GM12878 (cell line): ENCODE data around the gene OR2H1. TPM values are rescaled to one million over a fixed set of nuclear protein-coding genes. Genes with fewer than 3 reads are reported as not detected.

Experiments used
- ATAC-seq: fragments of 200-7000 bp; cut with Tn5 transposase; 3 replicates; pipeline ENCODE4 v1.9.1; 2020; ENCODE audit warnings: mild to moderate bottlenecking, moderate library complexity
- BruUV-seq: library from RNA; stranded (reverse); fragments of 400-500 nt; replicated peaks from 2 replicates; lab custom pipeline; 2021; lab: Mats Ljungman, UMichigan
- CTCF ChIA-PET: fragments of 300-600 bp; sonication (Branson Sonifier 250); formaldehyde crosslinking; extraction: SDS; loops from one replicate; lab custom pipeline; 2021; ENCODE audit warnings: inconsistent platforms; lab: Yijun Ruan, JAX
- POLR2A ChIA-PET: fragments of 350-600 bp; formaldehyde crosslinking; extraction: SDS; loops from one replicate; lab custom pipeline; 2021; ENCODE audit warnings: inconsistent platforms; lab: Charles Lee
- RAD21 ChIA-PET: fragments of 300-600 bp; sonication (Branson Sonifier 250); formaldehyde crosslinking; loops from one replicate; lab custom pipeline; 2023; ENCODE audit warnings: antibody characterized with exemption; ENCODE audit not compliant: unreplicated experiment; lab: Charles Lee
- SMC1A ChIA-PET: fragments of 300-600 bp; sonication (Branson Sonifier 250); formaldehyde crosslinking; loops from one replicate; lab custom pipeline; 2023; ENCODE audit not compliant: unreplicated experiment, uncharacterized antibody; lab: Charles Lee
- DNase-seq: peaks from one replicate; pipeline ENCODE4 v3.0.0-alpha.2; 2011; ENCODE audit warnings: low read depth, low spot score
- FAIRE-seq: peaks from 3 replicates; lab custom pipeline; 2011; peaks lifted over from hg19 to GRCh38; lab: Jason Lieb, UNC
- H2AFZ ChIP-seq: 2 replicates; pipeline ENCODE4 v1.6.0; 2011; ENCODE audit warnings: low read depth, low read length, control low read depth; ENCODE audit not compliant: control insufficient read depth
- H3K27ac ChIP-seq: 2 replicates; pipeline ENCODE4 v1.5.1; 2011; ENCODE audit warnings: control low read depth; ENCODE audit not compliant: control insufficient read depth, insufficient read depth
- H3K27me3 ChIP-seq, 2 experiments: replicated peaks in 1 of 2; 2 replicates each; pipeline versions ENCODE4 v1.6.0 to v1.6.1; 2011; ENCODE audit warnings: low read length in 1 of 2; ENCODE audit not compliant: control insufficient read depth in 2 of 2, insufficient read depth in 2 of 2
- H3K36me3 ChIP-seq, 2 experiments: 2 replicates each; pipeline ENCODE4 v1.5.1; 2011; ENCODE audit warnings: low read length in 1 of 2; ENCODE audit not compliant: control insufficient read depth in 2 of 2, insufficient read depth in 2 of 2
- H3K4me1 ChIP-seq: 2 replicates; pipeline ENCODE4 v1.6.1; 2011; ENCODE audit warnings: mild to moderate bottlenecking, low read length, moderate library complexity, mixed read lengths; ENCODE audit not compliant: control insufficient read depth, insufficient read depth
- H3K4me2 ChIP-seq: 2 replicates; pipeline ENCODE4 v1.6.0; 2011; ENCODE audit warnings: control low read depth; ENCODE audit not compliant: control insufficient read depth, insufficient read depth
- H3K4me3 ChIP-seq: fragments of 200-600 bp; sonication (generic); 2 replicates; pipeline ENCODE4 v1.5.1; 2016
- H3K79me2 ChIP-seq: 2 replicates; pipeline ENCODE4 v1.6.0; 2011; ENCODE audit warnings: low read length; ENCODE audit not compliant: control insufficient read depth, insufficient read depth
- H3K9ac ChIP-seq: 2 replicates; pipeline ENCODE4 v1.8.0; 2011; ENCODE audit warnings: low read length, control low read depth, mixed read lengths; ENCODE audit not compliant: control insufficient read depth, insufficient read depth
- H3K9me3 ChIP-seq: replicated peaks from 3 replicates; pipeline ENCODE4 v1.5.1; 2011; ENCODE audit warnings: mild to moderate bottlenecking, low read length; ENCODE audit not compliant: control insufficient read depth, insufficient read depth
- H4K20me1 ChIP-seq: 2 replicates; pipeline ENCODE4 v1.6.0; 2011; ENCODE audit not compliant: control insufficient read depth, insufficient read depth
- EZH2 ChIP-seq: IDR thresholded peaks from 2 replicates; pipeline ENCODE4 v1.6.1; 2012; ENCODE audit warnings: low read depth, mild to moderate bottlenecking, control low read depth, inconsistent platforms, low read length, borderline replicate concordance; ENCODE audit not compliant: control insufficient read depth
- GABPA ChIP-seq: IDR thresholded peaks from 2 replicates; pipeline ENCODE4 v1.6.1; 2014; ENCODE audit warnings: antibody characterized with exemption, low read depth, mild to moderate bottlenecking, inconsistent platforms
- HCFC1 ChIP-seq: fragments of 150-350 bp; IDR thresholded peaks from 2 replicates; pipeline ENCODE4 v1.6.1; 2014; ENCODE audit warnings: low read length
- HDAC6 ChIP-seq: fragments of 200-600 bp; sonication (generic); IDR thresholded peaks from one replicate; pipeline ENCODE4 v1.8.0; 2017; ENCODE audit warnings: antibody characterized with exemption; ENCODE audit not compliant: unreplicated experiment
- HDGF ChIP-seq: fragments of 450-650 bp; IDR thresholded peaks from 2 replicates; pipeline ENCODE4 v1.6.1; 2016; ENCODE audit warnings: antibody characterized with exemption
- MEF2A ChIP-seq: IDR thresholded peaks from 2 replicates; pipeline ENCODE4 v1.6.1; 2011; ENCODE audit warnings: low read depth, mild to moderate bottlenecking, low read length, moderate library complexity; ENCODE audit not compliant: insufficient read depth
- POLR2A ChIP-seq: IDR thresholded peaks from 2 replicates; pipeline ENCODE4 v1.6.1; 2011; ENCODE audit warnings: low read depth, mild to moderate bottlenecking, low read length
- RFX5 ChIP-seq: IDR thresholded peaks from 2 replicates; pipeline ENCODE4 v1.6.1; 2011; ENCODE audit warnings: low read depth, low read length, improper control_type of control experiment
- TCF3 ChIP-seq: IDR thresholded peaks from 2 replicates; pipeline ENCODE4 v1.6.1; 2012; ENCODE audit warnings: low read depth, mild to moderate bottlenecking, low read length, borderline replicate concordance; ENCODE audit not compliant: insufficient read depth
- WGBS: methylation state at CpG from one replicate; pipeline ENCODE4 v1.1.6; 2016; ENCODE audit warnings: low lambda C conversion rate; ENCODE audit not compliant: insufficient replicate concordance, insufficient coverage; ENCODE audit errors: missing lambda C conversion rate; 5-methylcytosine and 5-hydroxymethylcytosine counted together
- in situ Hi-C: fragments of 300-500 bp; cut with MboI; formaldehyde crosslinking; loops from 9 replicates; pipeline ENCODE4 v1.14.3; 2018; ENCODE audit warnings: mixed read lengths
- intact Hi-C: fragments of 100-400 bp; cut with micrococcal nuclease; formaldehyde crosslinking; loops from one replicate; pipeline ENCODE4 v1.14.2; 2022; ENCODE audit not compliant: unreplicated experiment
- polyA plus RNA-seq, 11 experiments: library from polyadenylated mRNA; depleted of rRNA in 4 of 11; unstranded in 6 of 11; stranded (reverse) in 5 of 11; fragments of >200 nt; fragmentation: Nextera tagmentation in 4 of 11; fragmentation: Illumina TruSeq in 1 of 11; extraction: Ambion mirVana in 4 of 11; extraction: Trizol in 1 of 11; gene quantifications; 1 replicate in 1 of 11; 2 replicates in 10 of 11; pipeline versions ENCODE4 v1.2.1 to v1.2.3, GENCODE V29; 2011 to 2016; ENCODE audit warnings: inconsistent platforms in 2 of 11, missing spikeins in 2 of 11, low read depth in 1 of 11
- total RNA-seq, 4 experiments: library from RNA; depleted of rRNA in 3 of 4; stranded (reverse); fragments of >200 nt in 3 of 4; fragmentation: Illumina TruSeq in 1 of 4; extraction: Trizol in 1 of 4; gene quantifications; 2 replicates each; pipeline versions ENCODE4 v1.2.1 to v1.2.3, GENCODE V29; 2013 to 2021
- TF ChIP-seq, protein P1 (sequence below): IDR thresholded peaks from 2 replicates; pipeline ENCODE4 v1.6.1; 2012; ENCODE audit warnings: low read depth, low read length, improper control_type of control experiment
- TF ChIP-seq, protein P2 (sequence below): fragments of 450-650 bp; IDR thresholded peaks from 2 replicates; pipeline ENCODE4 v1.6.1; 2017; ENCODE audit warnings: low read depth, mild to moderate bottlenecking, moderate library complexity
- TF ChIP-seq, protein P3 (sequence below): fragments of 450-650 bp; formaldehyde crosslinking; IDR thresholded peaks from 2 replicates; pipeline ENCODE4 v1.4.0; 2022; ENCODE audit warnings: mild to moderate bottlenecking, moderate library complexity
- TF ChIP-seq, protein P4 (sequence below): IDR thresholded peaks from 2 replicates; pipeline ENCODE4 v1.6.1; 2011; ENCODE audit warnings: borderline replicate concordance, low read depth, mild to moderate bottlenecking, moderate library complexity, low read length; ENCODE audit not compliant: insufficient read depth, poor library complexity, severe bottlenecking
- TF ChIP-seq, protein P5 (sequence below): fragments of 150-350 bp; IDR thresholded peaks from 2 replicates; pipeline ENCODE4 v1.6.1; 2014; ENCODE audit warnings: mild to moderate bottlenecking, low read depth, low read length
- TF ChIP-seq, protein P6 (sequence below): fragments of 450-650 bp; IDR thresholded peaks from 2 replicates; pipeline ENCODE4 v1.6.1; 2017; ENCODE audit warnings: mild to moderate bottlenecking

The OR2H1 gene
- total and polyA plus RNA-seq, 10 of the 15 experiments (the other 5 are each of a cell fraction or from before 2014, with no cell fraction given): not detected

DNA sequence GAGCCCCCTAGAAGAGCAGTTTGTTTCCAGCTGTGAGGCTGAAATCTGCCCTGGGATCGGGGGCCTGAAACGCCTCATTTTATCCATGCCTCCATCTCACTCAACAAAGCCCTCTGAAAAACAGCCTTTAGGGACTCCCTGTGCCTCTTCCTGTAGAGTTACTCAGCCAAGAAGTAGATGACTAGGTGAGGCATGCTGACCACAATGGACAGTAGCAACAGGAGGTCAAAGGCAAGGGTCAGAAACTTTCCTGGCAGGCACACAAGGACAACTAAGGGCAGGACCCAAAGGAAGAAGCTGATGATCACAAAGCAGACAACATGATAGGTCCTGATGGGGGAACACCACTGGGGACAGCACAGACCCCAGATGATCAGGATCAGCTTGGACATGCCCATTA, 18.0 kb downstream of the OR2H1 start:
- CTCF ChIA-PET: no interaction called here
- no peak overlapping the region for H3K4me2 ChIP-seq
- SMC1A ChIA-PET: no interaction called here
- no peaks in the 10 kb centered on the region for H3K36me3 ChIP-seq
- POLR2A ChIA-PET: no interaction called here
- H3K9me3 ChIP-seq: no peaks in the 10 kb centered on the region
- no peak overlapping the region for H2AFZ ChIP-seq
- DNase-seq: no peak
- no peaks in the 10 kb centered on the region for H3K4me1 ChIP-seq
- no peak overlapping the region for H3K9ac ChIP-seq
- H3K27ac ChIP-seq: no peak overlapping the region
- BruUV-seq: no TSS peak
- H4K20me1 ChIP-seq: no peaks in the 10 kb centered on the region
- in situ Hi-C loops: no loop called here
- intact Hi-C loops: no loop called here
- RAD21 ChIA-PET: no interaction called here
- ATAC-seq: no peak
- H3K27me3 ChIP-seq: 0 out of 4 replicates have a peak, but pooled peaks cover 0 to 2% of the 10 kb centered on the region in 2 experiments
- WGBS: 40% methylated on average over 2 of the region's 2 CpGs
- no peaks in the 10 kb centered on the region for H3K79me2 ChIP-seq
- no peak overlapping the region for H3K4me3 ChIP-seq
- no peak for FAIRE-seq
- TF ChIP-seq, protein P1, sequence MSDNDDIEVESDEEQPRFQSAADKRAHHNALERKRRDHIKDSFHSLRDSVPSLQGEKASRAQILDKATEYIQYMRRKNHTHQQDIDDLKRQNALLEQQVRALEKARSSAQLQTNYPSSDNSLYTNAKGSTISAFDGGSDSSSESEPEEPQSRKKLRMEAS: no peak
- TF ChIP-seq MEF2A (no peak), POLR2A (no peak), GABPA (no peak), HCFC1 (no peak), HDGF (no peak), TCF3 (no peak), RFX5 (no peak), EZH2 (no peak), HDAC6 (no peak)
- TF ChIP-seq, protein P2, sequence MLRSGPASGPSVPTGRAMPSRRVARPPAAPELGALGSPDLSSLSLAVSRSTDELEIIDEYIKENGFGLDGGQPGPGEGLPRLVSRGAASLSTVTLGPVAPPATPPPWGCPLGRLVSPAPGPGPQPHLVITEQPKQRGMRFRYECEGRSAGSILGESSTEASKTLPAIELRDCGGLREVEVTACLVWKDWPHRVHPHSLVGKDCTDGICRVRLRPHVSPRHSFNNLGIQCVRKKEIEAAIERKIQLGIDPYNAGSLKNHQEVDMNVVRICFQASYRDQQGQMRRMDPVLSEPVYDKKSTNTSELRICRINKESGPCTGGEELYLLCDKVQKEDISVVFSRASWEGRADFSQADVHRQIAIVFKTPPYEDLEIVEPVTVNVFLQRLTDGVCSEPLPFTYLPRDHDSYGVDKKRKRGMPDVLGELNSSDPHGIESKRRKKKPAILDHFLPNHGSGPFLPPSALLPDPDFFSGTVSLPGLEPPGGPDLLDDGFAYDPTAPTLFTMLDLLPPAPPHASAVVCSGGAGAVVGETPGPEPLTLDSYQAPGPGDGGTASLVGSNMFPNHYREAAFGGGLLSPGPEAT: no peak
- TF ChIP-seq, protein P3, sequence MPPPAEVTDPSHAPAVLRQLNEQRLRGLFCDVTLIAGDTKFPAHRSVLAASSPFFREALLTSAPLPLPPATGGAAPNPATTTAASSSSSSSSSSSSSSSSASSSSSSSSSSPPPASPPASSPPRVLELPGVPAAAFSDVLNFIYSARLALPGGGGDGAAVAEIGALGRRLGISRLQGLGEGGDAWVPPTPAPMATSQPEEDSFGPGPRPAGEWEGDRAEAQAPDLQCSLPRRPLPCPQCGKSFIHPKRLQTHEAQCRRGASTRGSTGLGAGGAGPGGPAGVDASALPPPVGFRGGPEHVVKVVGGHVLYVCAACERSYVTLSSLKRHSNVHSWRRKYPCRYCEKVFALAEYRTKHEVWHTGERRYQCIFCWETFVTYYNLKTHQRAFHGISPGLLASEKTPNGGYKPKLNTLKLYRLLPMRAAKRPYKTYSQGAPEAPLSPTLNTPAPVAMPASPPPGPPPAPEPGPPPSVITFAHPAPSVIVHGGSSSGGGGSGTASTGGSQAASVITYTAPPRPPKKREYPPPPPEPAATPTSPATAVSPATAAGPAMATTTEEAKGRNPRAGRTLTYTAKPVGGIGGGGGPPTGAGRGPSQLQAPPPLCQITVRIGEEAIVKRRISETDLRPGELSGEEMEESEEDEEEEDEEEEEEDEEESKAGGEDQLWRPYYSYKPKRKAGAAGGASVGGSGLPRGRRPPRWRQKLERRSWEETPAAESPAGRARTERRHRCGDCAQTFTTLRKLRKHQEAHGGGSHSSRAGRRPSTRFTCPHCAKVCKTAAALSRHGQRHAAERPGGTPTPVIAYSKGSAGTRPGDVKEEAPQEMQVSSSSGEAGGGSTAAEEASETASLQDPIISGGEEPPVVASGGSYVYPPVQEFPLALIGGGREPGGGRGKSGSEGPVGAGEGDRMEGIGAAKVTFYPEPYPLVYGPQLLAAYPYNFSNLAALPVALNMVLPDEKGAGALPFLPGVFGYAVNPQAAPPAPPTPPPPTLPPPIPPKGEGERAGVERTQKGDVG (CRISPR knock-in tag): no peak
- TF ChIP-seq, protein P4, sequence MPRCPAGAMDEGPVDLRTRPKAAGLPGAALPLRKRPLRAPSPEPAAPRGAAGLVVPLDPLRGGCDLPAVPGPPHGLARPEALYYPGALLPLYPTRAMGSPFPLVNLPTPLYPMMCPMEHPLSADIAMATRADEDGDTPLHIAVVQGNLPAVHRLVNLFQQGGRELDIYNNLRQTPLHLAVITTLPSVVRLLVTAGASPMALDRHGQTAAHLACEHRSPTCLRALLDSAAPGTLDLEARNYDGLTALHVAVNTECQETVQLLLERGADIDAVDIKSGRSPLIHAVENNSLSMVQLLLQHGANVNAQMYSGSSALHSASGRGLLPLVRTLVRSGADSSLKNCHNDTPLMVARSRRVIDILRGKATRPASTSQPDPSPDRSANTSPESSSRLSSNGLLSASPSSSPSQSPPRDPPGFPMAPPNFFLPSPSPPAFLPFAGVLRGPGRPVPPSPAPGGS: no peak
- TF ChIP-seq, protein P5, sequence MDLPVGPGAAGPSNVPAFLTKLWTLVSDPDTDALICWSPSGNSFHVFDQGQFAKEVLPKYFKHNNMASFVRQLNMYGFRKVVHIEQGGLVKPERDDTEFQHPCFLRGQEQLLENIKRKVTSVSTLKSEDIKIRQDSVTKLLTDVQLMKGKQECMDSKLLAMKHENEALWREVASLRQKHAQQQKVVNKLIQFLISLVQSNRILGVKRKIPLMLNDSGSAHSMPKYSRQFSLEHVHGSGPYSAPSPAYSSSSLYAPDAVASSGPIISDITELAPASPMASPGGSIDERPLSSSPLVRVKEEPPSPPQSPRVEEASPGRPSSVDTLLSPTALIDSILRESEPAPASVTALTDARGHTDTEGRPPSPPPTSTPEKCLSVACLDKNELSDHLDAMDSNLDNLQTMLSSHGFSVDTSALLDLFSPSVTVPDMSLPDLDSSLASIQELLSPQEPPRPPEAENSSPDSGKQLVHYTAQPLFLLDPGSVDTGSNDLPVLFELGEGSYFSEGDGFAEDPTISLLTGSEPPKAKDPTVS: no peak
- TF ChIP-seq, protein P6, sequence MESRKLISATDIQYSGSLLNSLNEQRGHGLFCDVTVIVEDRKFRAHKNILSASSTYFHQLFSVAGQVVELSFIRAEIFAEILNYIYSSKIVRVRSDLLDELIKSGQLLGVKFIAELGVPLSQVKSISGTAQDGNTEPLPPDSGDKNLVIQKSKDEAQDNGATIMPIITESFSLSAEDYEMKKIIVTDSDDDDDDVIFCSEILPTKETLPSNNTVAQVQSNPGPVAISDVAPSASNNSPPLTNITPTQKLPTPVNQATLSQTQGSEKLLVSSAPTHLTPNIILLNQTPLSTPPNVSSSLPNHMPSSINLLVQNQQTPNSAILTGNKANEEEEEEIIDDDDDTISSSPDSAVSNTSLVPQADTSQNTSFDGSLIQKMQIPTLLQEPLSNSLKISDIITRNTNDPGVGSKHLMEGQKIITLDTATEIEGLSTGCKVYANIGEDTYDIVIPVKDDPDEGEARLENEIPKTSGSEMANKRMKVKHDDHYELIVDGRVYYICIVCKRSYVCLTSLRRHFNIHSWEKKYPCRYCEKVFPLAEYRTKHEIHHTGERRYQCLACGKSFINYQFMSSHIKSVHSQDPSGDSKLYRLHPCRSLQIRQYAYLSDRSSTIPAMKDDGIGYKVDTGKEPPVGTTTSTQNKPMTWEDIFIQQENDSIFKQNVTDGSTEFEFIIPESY: no peak
